OCI-LY1 (cell line): Measurements from ENCODE around the gene DEFB119.
"Not testable (repeated sequence)": the region's sequence is repeated elsewhere in the genome, so short reads cannot be mapped to it uniquely, and the experiment has no call there.

Experiments
- H2AFZ ChIP-seq: fragments of 200-600 bp; sonication (generic), shearing (Covaris generic); 2 replicates; pipeline ENCODE4 v1.6.0; 2014; ENCODE audit warnings: antibody characterized with exemption, mild to moderate bottlenecking, low read length
- H3F3A ChIP-seq: fragments of 200-600 bp; sonication (generic), shearing (Covaris generic); 2 replicates; pipeline ENCODE4 v1.6.0; 2014; ENCODE audit warnings: mild to moderate bottlenecking, antibody characterized with exemption, low read length, moderate library complexity; ENCODE audit not compliant: insufficient read depth
- H3K27ac ChIP-seq: fragments of 200-600 bp; sonication (generic); 2 replicates; pipeline ENCODE4 v1.5.1; 2014; ENCODE audit warnings: low read length, mixed run types, mild to moderate bottlenecking, low read depth; ENCODE audit not compliant: poor library complexity, severe bottlenecking
- H3K27me3 ChIP-seq: fragments of 200-600 bp; sonication (generic); 2 replicates; pipeline ENCODE4 v1.6.0; 2014; ENCODE audit warnings: antibody characterized with exemption, mild to moderate bottlenecking, low read length, moderate library complexity; ENCODE audit not compliant: insufficient read depth
- H3K36me3 ChIP-seq: fragments of 200-600 bp; sonication (generic); 2 replicates; pipeline ENCODE4 v1.6.1; 2014; ENCODE audit warnings: mild to moderate bottlenecking, antibody characterized with exemption, low read length, moderate library complexity, mixed read lengths; ENCODE audit not compliant: insufficient read depth
- H3K4me1 ChIP-seq: fragments of 200-600 bp; sonication (generic); 2 replicates; pipeline ENCODE4 v1.5.1; 2014; ENCODE audit warnings: mild to moderate bottlenecking, low read length, moderate library complexity; ENCODE audit not compliant: insufficient read depth, severe bottlenecking
- H3K4me2 ChIP-seq: fragments of 200-600 bp; sonication (generic), shearing (Covaris generic); 2 replicates; pipeline ENCODE4 v1.6.1; 2014; ENCODE audit warnings: low read length
- H3K4me3 ChIP-seq: fragments of 200-600 bp; sonication (generic); 2 replicates; pipeline ENCODE4 v1.5.1; 2014; ENCODE audit warnings: low read length, low read depth, mild to moderate bottlenecking, mixed read lengths; ENCODE audit not compliant: poor library complexity, severe bottlenecking
- H3K79me2 ChIP-seq: fragments of 200-600 bp; shearing (Covaris generic); 2 replicates; pipeline ENCODE4 v1.6.1; 2016; ENCODE audit warnings: mixed run types, low read length, mixed read lengths; ENCODE audit not compliant: insufficient read depth
- H3K9ac ChIP-seq: fragments of 200-600 bp; sonication (generic), shearing (Covaris generic); 2 replicates; pipeline ENCODE4 v1.6.1; 2014; ENCODE audit warnings: mild to moderate bottlenecking, low read length, mixed read lengths
- H3K9me2 ChIP-seq: fragments of 200-600 bp; sonication (generic), shearing (Covaris generic); 2 replicates; pipeline ENCODE4 v1.6.1; 2014; ENCODE audit warnings: low read depth, mild to moderate bottlenecking, low read length, mixed read lengths
- H3K9me3 ChIP-seq: fragments of 200-600 bp; shearing (Covaris generic); 2 replicates; pipeline ENCODE4 v1.6.1; 2014; ENCODE audit warnings: low read length, mixed read lengths
- H4K20me1 ChIP-seq: fragments of 200-600 bp; sonication (generic), shearing (Covaris generic); 2 replicates; pipeline ENCODE4 v1.6.0; 2016; ENCODE audit warnings: mild to moderate bottlenecking, low read length; ENCODE audit not compliant: insufficient read depth
- CTCF ChIP-seq: fragments of 200-600 bp; sonication (generic), shearing (Covaris generic); IDR thresholded peaks from 2 replicates; pipeline ENCODE4 v1.5.1; 2017; ENCODE audit warnings: mild to moderate bottlenecking, antibody characterized with exemption, low read length, moderate library complexity, mixed read lengths
- EZH2 ChIP-seq: fragments of 200-600 bp; sonication (generic), shearing (Covaris generic); IDR thresholded peaks from 2 replicates; pipeline ENCODE4 v1.8.0; 2017; ENCODE audit warnings: borderline replicate concordance, mixed run types, mild to moderate bottlenecking, antibody characterized with exemption, low read length, moderate library complexity, mixed read lengths

The DEFB119 gene

GRCh38 chr20:31368301-31368700 is 22.1 kb downstream of the DEFB119 start, which contains the start of gene DEFB118:
Gene DEFB118, plus strand, starts transcription at chr20:31368601. Its CDS starts 50 bp downstream, at chr20:31368651.
- Histone ChIP-seq H4K20me1 (no peaks in the 10 kb centered on the region), H3K4me3 (no peak within 1 kb of the TSS), H3K36me3 (no peaks in the 10 kb centered on the region; the same call in 1 of the 2 replicates), H3F3A (no peaks in the 10 kb centered on the region), H3K4me2 (no peak within 1 kb of the TSS), H2AFZ (no peak within 1 kb of the TSS), H3K27me3 (no peaks in the 10 kb centered on the region), H3K27ac (no peak within 1 kb of the TSS), H3K9ac (no peak within 1 kb of the TSS), H3K79me2 (no peaks in the 10 kb centered on the region), H3K4me1 (no peaks in the 10 kb centered on the region), H3K9me2 (no peaks in the 10 kb centered on the region), H3K9me3 (no peaks in the 10 kb centered on the region)
- no peak for TF ChIP-seq EZH2
- TF ChIP-seq CTCF, result no peak

DNA sequence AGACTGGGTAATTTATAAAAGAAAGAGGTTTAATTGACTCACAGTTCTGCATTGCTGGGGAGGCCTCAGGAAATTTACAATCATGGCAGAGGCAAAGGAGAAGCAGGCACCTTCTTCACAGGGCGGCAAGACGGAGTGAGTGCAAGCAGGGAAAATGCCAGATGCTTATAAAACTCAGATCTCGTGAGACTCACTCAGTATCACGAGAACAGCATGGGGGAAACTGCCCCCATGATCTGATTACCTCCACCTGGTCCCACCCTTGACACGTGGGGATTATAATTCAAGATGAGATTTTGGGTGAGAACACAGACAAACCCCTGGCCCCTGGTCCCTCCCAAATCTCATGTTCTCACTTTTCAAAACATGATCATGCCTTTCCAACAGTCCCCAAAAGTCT is 26.1 kb downstream of the DEFB119 start:
- not testable (repeated sequence) for H3K27ac ChIP-seq, H2AFZ ChIP-seq, H3K4me2 ChIP-seq, H3K4me3 ChIP-seq, H3K9me2 ChIP-seq, H3K9me3 ChIP-seq, H3K36me3 ChIP-seq, H3F3A ChIP-seq, H3K4me1 ChIP-seq, H4K20me1 ChIP-seq, H3K79me2 ChIP-seq, H3K27me3 ChIP-seq, H3K9ac ChIP-seq

- TF ChIP-seq EZH2 (no peak), CTCF (no peak)
- no peak overlapping the region for H3K27ac ChIP-seq
- no peaks in the 10 kb centered on the region for H3K4me1 ChIP-seq
- H3K9me3 ChIP-seq, result no peaks in the 10 kb centered on the region
- H3K4me3 ChIP-seq, result no peak overlapping the region
- no peak overlapping the region for H3K4me2 ChIP-seq
- no peaks in the 10 kb centered on the region; the same call in 1 of the 2 replicates for H3K36me3 ChIP-seq
- H3F3A ChIP-seq, result no peaks in the 10 kb centered on the region
- H4K20me1 ChIP-seq, result no peaks in the 10 kb centered on the region
- no peaks in the 10 kb centered on the region for H3K79me2 ChIP-seq
- no peaks in the 10 kb centered on the region for H3K27me3 ChIP-seq
- no peaks in the 10 kb centered on the region for H3K9me2 ChIP-seq
- H3K9ac ChIP-seq, result no peak overlapping the region
- no peak overlapping the region for H2AFZ ChIP-seq
Measured at GRCh38 chr20:31363295-31363694, 27.1 kb downstream of the DEFB119 start.

DNA sequence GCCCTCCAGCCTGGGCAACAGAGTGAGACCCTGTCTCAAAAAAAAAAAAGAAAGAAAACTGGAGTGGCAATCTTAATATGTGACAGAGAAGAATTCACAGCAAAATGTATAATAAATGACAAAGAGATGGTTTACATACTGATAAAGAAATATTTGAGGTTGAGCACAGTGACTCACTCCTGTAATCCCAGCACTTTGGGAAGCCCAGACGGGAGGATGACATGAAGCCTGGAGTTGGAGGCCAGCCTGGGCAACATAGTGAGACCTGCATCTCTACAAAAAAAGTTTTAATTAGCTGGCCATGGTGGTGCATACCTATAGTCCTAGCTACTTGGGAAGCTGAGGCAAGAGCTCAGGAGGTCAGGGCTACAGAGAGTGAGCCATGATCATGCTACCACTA is 34.4 kb downstream of the DEFB119 start:
- no peak overlapping the region for H2AFZ ChIP-seq
- TF ChIP-seq EZH2, result no peak
- no peak for TF ChIP-seq CTCF
- H3F3A ChIP-seq, result no peaks in the 10 kb centered on the region
- H3K27ac ChIP-seq, result no peak overlapping the region
- no peaks in the 10 kb centered on the region for H3K9me3 ChIP-seq
- no peaks in the 10 kb centered on the region for H3K4me1 ChIP-seq
- H3K27me3 ChIP-seq, result no peaks in the 10 kb centered on the region
- H3K79me2 ChIP-seq, result no peaks in the 10 kb centered on the region
- no peak overlapping the region for H3K4me3 ChIP-seq
- no peaks in the 10 kb centered on the region for H4K20me1 ChIP-seq
- H3K9me2 ChIP-seq, result no peaks in the 10 kb centered on the region
- no peak overlapping the region for H3K9ac ChIP-seq
- no peaks in the 10 kb centered on the region for H3K36me3 ChIP-seq
- no peak overlapping the region for H3K4me2 ChIP-seq
